ENCODE measurements around the gene CNTNAP3B.
"Not testable (repeated sequence)": the region's sequence is repeated elsewhere in the genome, so short reads cannot be mapped to it uniquely, and the experiment has no call there.

DNA sequence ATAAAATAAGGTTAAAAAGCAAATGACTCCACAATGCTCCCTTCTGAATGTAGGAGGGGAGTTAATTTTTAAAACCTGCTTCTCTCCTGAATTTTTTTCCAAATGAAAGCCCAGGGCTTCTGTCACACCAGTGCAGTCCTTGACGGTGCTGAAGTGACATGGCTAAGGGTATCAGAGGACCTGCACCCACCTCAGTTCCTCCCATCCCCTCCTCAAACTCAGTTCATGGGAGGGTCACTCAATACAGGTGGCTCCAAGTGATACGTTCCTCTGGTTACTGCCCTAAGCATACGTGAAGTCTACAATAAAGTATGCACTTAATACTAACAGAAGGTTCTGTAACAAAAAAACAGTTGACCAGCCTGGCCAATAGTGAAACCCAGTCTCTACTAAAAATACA is 193.5 kb downstream of the CNTNAP3B start:
- TF ChIP-seq POLR2A (IDR thresholded peaks at IDR 0.05; ENCODE audit: low read length); GATA1 (IDR thresholded peaks at IDR 0.05; ENCODE audit: low read depth, low read length): not testable (repeated sequence)

Measured in erythroblast (primary cell).